GM12891 (cell line): ENCODE results near the gene PDS5B.

Experiments used
- POLR2A ChIP-seq: IDR thresholded peaks from 2 replicates; pipeline ENCODE4 v1.6.1; 2011; ENCODE audit warnings: low read depth, low read length, control low read depth
- POLR2AphosphoS5 ChIP-seq: IDR thresholded peaks from 2 replicates; pipeline ENCODE4 v1.6.1; 2011; ENCODE audit warnings: low read depth, low read length, control low read depth
- SPI1 ChIP-seq: IDR thresholded peaks from 2 replicates; pipeline ENCODE4 v1.6.1; 2011; ENCODE audit warnings: low read depth, low read length, control low read depth
- TAF1 ChIP-seq: IDR thresholded peaks from 2 replicates; pipeline ENCODE4 v1.6.1; 2011; ENCODE audit warnings: low read depth, low read length, control low read depth

DNA sequence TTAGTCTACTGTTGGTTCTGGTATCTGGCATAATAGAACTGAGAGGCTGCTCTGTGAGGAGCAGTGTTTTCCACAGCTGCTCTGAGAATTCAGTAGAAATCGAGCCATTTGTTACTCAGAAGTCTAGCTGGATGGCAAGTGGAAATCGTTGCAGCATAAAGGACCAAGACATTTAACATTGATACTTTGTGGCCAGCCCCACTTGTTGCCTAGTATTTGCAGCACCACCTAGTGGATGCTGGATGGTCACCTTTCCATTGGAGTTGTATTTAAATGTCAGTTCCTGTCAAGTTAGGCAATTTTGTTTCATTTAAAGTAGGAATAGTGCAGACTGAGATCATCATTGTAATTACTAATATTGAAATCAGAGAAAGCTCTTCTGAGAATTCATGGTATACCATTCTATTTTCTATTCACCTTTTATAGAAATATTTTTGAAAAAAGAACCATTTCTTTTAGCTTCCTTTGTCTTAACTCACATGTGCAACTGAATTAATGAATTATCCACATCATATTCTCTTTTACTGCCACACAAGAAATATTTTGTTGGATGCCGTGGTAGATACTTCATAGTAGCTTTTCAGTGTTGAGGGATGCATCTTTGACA, 64.6 kb downstream of the PDS5B start:
- TF ChIP-seq POLR2A (no peak), POLR2AphosphoS5 (no peak), TAF1 (no peak), SPI1 (0 out of 2 replicates have a peak, but pooled peaks have one; percentile 6)
